Left cardiac atrium (tissue), 4 donors: ENCODE data around the gene DPYSL3. TPM values are rescaled to one million over a fixed set of nuclear protein-coding genes. Genes with fewer than 3 reads are reported as not detected.

Experiments
- ATAC-seq, 2 donors: fragments of 200-7000 bp; cut with Tn5 transposase; one replicate each; pipeline ENCODE4 v1.9.1; 2020; ENCODE audit warnings: mild to moderate bottlenecking in 2 of 2, moderate library complexity in 2 of 2
- DNase-seq: peaks from one replicate; pipeline ENCODE4 v3.0.0-alpha.2; 2020
- intact Hi-C, 2 donors: fragments of 100-400 bp; cut with DNase I; formaldehyde crosslinking; loops; one replicate each; pipeline versions ENCODE4 v1.14.1 to v1.15.1; 2022 to 2023
- total RNA-seq, 2 donors: library from RNA; stranded (reverse); fragmentation: NEBNext Ultra II Directional; extraction: Animal tissue kit (Norgen Biotek cat#: 25700); gene quantifications; one replicate each; pipeline ENCODE4 v1.2.1, GENCODE V29; 2021
- donor health status: DM: no; HTN: yes; CAD: no.
- donor health status: DM: no; HTN: yes; CAD: no; lungs with severe emphysema.
- donor health status: DM: yes; HTN: yes; CAD: no.
- donor health status: Dilated cardiomyopathy.

The DPYSL3 gene
- total RNA-seq, 2 donors from 2014 or later, result 42.4 to 55.7 TPM

- intact Hi-C loops, result no loop called here
- ATAC-seq (no peak), DNase-seq (no peak)
These were observed 27.1 kb downstream of the DPYSL3 start for GRCh38 chr5:147482706-147483180.

- intact Hi-C loops, result no loop called here
- DNase-seq (no peak), ATAC-seq (peak; percentile 10 to 28)
These were observed 27.8 kb downstream of the DPYSL3 start for GRCh38 chr5:147481874-147482705.

GRCh38 chr5:147481376-147481775, 28.5 kb downstream of the DPYSL3 start:
- no peak for ATAC-seq
- DNase-seq, result no peak
- intact Hi-C loops, result no loop called here

- ATAC-seq (no peak), DNase-seq (no peak)
- intact Hi-C loops, result no loop called here
These were observed 29.9 kb downstream of the DPYSL3 start for GRCh38 chr5:147479949-147480348.

- ATAC-seq, result no peak
- DNase-seq, result no peak
- intact Hi-C loops, result no loop called here
These were observed 30.4 kb downstream of the DPYSL3 start for GRCh38 chr5:147479444-147479843.

- intact Hi-C loops, result no loop called here
- DNase-seq (no peak), ATAC-seq (no peak)
These were observed 35.7 kb downstream of the DPYSL3 start for GRCh38 chr5:147474140-147474539.

- no peak for ATAC-seq
- no peak for DNase-seq
- intact Hi-C loops, result no loop called here
These were observed 37.0 kb downstream of the DPYSL3 start for GRCh38 chr5:147472664-147473475.

- ATAC-seq, result no peak
- intact Hi-C loops, result loop anchor here (5.0 kb wide), 2 partner anchors 39 to 89 kb away; no protein-coding TSS in a partner anchor
- no peak for DNase-seq
These were observed 41.8 kb downstream of the DPYSL3 start for GRCh38 chr5:147467973-147468508.

GRCh38 chr5:147466360-147466980, 43.4 kb downstream of the DPYSL3 start:
- DNase-seq, result no peak
- ATAC-seq, result peak; percentile 46 to 66
- intact Hi-C loops, result loop anchor here (5.0 kb wide), 2 partner anchors 41 to 91 kb away; no protein-coding TSS in a partner anchor

- DNase-seq (no peak), ATAC-seq (no peak)
- intact Hi-C loops, result loop anchor here (5.0 kb wide), 2 partner anchors 42 to 92 kb away; no protein-coding TSS in a partner anchor
These were observed 44.1 kb downstream of the DPYSL3 start for GRCh38 chr5:147465747-147466146.

GRCh38 chr5:147464211-147464610, 45.7 kb downstream of the DPYSL3 start:
- DNase-seq, result no peak
- peak in 1 of 2 donors; percentile 19 for ATAC-seq
- intact Hi-C loops, result no loop called here

GRCh38 chr5:147461915-147462314, 48.0 kb downstream of the DPYSL3 start:
- intact Hi-C loops, result loop anchor here in 1 of 2 donors (2.0 kb wide), 1 partner anchor 97 kb away; no protein-coding TSS in a partner anchor
- no peak for ATAC-seq
- no peak for DNase-seq

GRCh38 chr5:147460380-147460779, 49.5 kb downstream of the DPYSL3 start:
- intact Hi-C loops, result loop anchor here in 1 of 2 donors (2.0 kb wide), 1 partner anchor 98 kb away; no protein-coding TSS in a partner anchor
- DNase-seq (no peak), ATAC-seq (no peak)

GRCh38 chr5:147458581-147458980, 51.3 kb downstream of the DPYSL3 start:
- DNase-seq (no peak), ATAC-seq (no peak)
- intact Hi-C loops, result loop anchor here (10.0 kb wide), 2 partner anchors 64 to 234 kb away; no protein-coding TSS in a partner anchor

- ATAC-seq (no peak), DNase-seq (no peak)
- intact Hi-C loops, result loop anchor here (10.0 kb wide), 2 partner anchors 61 to 231 kb away; no protein-coding TSS in a partner anchor
These were observed 53.9 kb downstream of the DPYSL3 start for GRCh38 chr5:147455822-147456450.

- no peak for DNase-seq
- ATAC-seq, result peak in 1 of 2 donors; percentile 42
- intact Hi-C loops, result loop anchor here (5.0 to 10.0 kb wide), 6 partner anchors 52 to 230 kb away; no protein-coding TSS in a partner anchor
These were observed 54.7 kb downstream of the DPYSL3 start for GRCh38 chr5:147454996-147455677.
